ENCODE measurements around the gene ENG. TPM values are rescaled to one million over a fixed set of nuclear protein-coding genes. Genes with fewer than 3 reads are reported as not detected.

The ENG gene
- total and polyA plus RNA-seq, 2 experiments from 2014 or later, result 1.4 to 2.6 TPM

- ATAC-seq (peak; percentile 94), DNase-seq (ENCODE audit: low spot score) (peak; percentile 87)
- no peaks in the 10 kb centered on the region; the same call in 1 of the 2 replicates for H3K4me1 ChIP-seq (ENCODE audit: insufficient read depth)
- H3K4me3 ChIP-seq, result peak overlapping the region; percentile 53
- TF ChIP-seq ZNF462 (CRISPR knock-in tag; IDR thresholded peaks at IDR 0.05) (no peak), POLR2AphosphoS5 (IDR thresholded peaks at IDR 0.05; ENCODE audit: low read depth) (peak; percentile 64)
- peak overlapping the region; percentile 50 for H3K4me3 Mint-ChIP-seq
- peaks cover 19% of the 10 kb centered on the region for H3K27me3 Mint-ChIP-seq (ENCODE audit: insufficient read depth, low read depth, poor library complexity)
- H3F3A ChIP-seq (replicated peaks; ENCODE audit: low read depth), result peaks cover 25% of the 10 kb centered on the region
- H4K20me1 ChIP-seq (replicated peaks; ENCODE audit: insufficient read depth), result peaks cover 15% of the 10 kb centered on the region
- H3K27me3 ChIP-seq (ENCODE audit: insufficient read depth), result no peaks in the 10 kb centered on the region
- no peak overlapping the region for H2AFZ ChIP-seq
- no peaks in the 10 kb centered on the region for H3K9me2 ChIP-seq (ENCODE audit: insufficient read depth)
- H3K36me3 ChIP-seq (ENCODE audit: insufficient read depth), result peaks cover 8% of the 10 kb centered on the region
- peak overlapping the region; percentile 82 for H3K4me2 ChIP-seq
- peaks cover 53% of the 10 kb centered on the region for H3K36me3 Mint-ChIP-seq (ENCODE audit: low read depth)
- 0 out of 2 replicates have a peak overlapping the region, but pooled peaks have one; percentile 63 for H3K27ac ChIP-seq (ENCODE audit: low read depth)
- H3K79me2 ChIP-seq (replicated peaks; ENCODE audit: insufficient read depth), result 0 out of 2 replicates have a peak, but pooled peaks cover 5% of the 10 kb centered on the region
- no peaks in the 10 kb centered on the region for H3K9me3 Mint-ChIP-seq
- H3K4me1 Mint-ChIP-seq, result peaks cover 3% of the 10 kb centered on the region; the same call in 2 of the 3 replicates
- no peak overlapping the region for H3K27ac Mint-ChIP-seq
Observed at GRCh38 chr9:127809540-127810377, 44.7 kb downstream of the ENG start.

GRCh38 chr9:127809002-127809539 lies 45.4 kb downstream of the ENG start:
- H3K79me2 ChIP-seq (replicated peaks; ENCODE audit: insufficient read depth), result peaks cover 11% of the 10 kb centered on the region
- peaks cover 14% of the 10 kb centered on the region for H3K27me3 Mint-ChIP-seq (ENCODE audit: insufficient read depth, low read depth, poor library complexity)
- DNase-seq (ENCODE audit: low spot score) (no peak), ATAC-seq (no peak)
- H3K4me3 ChIP-seq, result peak overlapping the region; percentile 53
- peaks cover under 1% of the 10 kb centered on the region; the same call in 1 of the 2 replicates for H3K4me1 ChIP-seq (ENCODE audit: insufficient read depth)
- peak overlapping the region; percentile 82 for H3K4me2 ChIP-seq
- peak overlapping the region; percentile 50 for H3K4me3 Mint-ChIP-seq
- peaks cover 25% of the 10 kb centered on the region for H3F3A ChIP-seq (replicated peaks; ENCODE audit: low read depth)
- H3K27ac ChIP-seq (ENCODE audit: low read depth), result no peak overlapping the region
- H2AFZ ChIP-seq, result no peak overlapping the region
- H4K20me1 ChIP-seq (replicated peaks; ENCODE audit: insufficient read depth), result peaks cover 15% of the 10 kb centered on the region
- no peaks in the 10 kb centered on the region for H3K9me3 Mint-ChIP-seq
- H3K36me3 Mint-ChIP-seq (ENCODE audit: low read depth), result peaks cover 56% of the 10 kb centered on the region
- no peaks in the 10 kb centered on the region for H3K9me2 ChIP-seq (ENCODE audit: insufficient read depth)
- peaks cover 3% of the 10 kb centered on the region; the same call in 2 of the 3 replicates for H3K4me1 Mint-ChIP-seq
- no peaks in the 10 kb centered on the region for H3K27me3 ChIP-seq (ENCODE audit: insufficient read depth)
- peaks cover 8% of the 10 kb centered on the region for H3K36me3 ChIP-seq (ENCODE audit: insufficient read depth)
- no peak overlapping the region for H3K27ac Mint-ChIP-seq
- TF ChIP-seq REST (IDR thresholded peaks at IDR 0.05; ENCODE audit: unreplicated experiment) (no peak), ZNF331 (CRISPR knock-in tag; IDR thresholded peaks at IDR 0.05; ENCODE audit: low read depth) (no peak), CREB1 (CRISPR knock-in tag; IDR thresholded peaks at IDR 0.05; ENCODE audit: low read depth) (no peak), POLR2AphosphoS5 (IDR thresholded peaks at IDR 0.05; ENCODE audit: low read depth) (no peak), NANOG (IDR thresholded peaks at IDR 0.05; ENCODE audit: borderline replicate concordance) (no peak), ZNF114 (CRISPR knock-in tag; IDR thresholded peaks at IDR 0.05) (no peak), CTCF (conservative IDR thresholded peaks at IDR 0.05; ENCODE audit: low read depth in 2 of 2) (no peak)

Data from GM23338 (cell line).